GM19043 (cell line): ENCODE results near the gene SLMAP.
"Not testable (repeated sequence)": the region's sequence is repeated elsewhere in the genome, so short reads cannot be mapped to it uniquely, and the experiment has no call there.

Experiments used
- ATAC-seq: cut with Tn5 transposase; IDR thresholded peaks from one replicate; pipeline ENCODE4 v1.9.1; 2021; ENCODE audit warnings: low read depth; ENCODE audit not compliant: unreplicated experiment

SLMAP gene

DNA sequence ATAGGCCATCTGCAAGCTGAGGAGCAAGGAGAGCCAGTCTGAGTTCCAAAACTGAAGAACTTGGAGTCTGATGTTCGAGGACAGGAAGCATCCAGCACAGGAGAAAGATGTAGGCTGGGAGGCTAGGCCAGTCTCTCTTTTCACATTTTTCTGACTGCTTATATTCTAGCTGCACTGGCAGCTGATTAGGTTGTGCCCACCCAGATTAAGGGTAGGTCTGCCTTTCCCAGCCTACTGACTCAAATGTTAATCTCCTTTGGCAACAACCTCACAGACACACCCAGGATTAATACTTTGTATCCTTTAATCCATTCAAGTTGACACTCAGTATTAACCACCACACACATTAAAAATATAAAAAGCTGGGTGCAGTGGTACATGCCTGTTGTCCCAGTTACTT is 113.0 kb downstream of the SLMAP start:
- not testable (repeated sequence) for ATAC-seq

DNA sequence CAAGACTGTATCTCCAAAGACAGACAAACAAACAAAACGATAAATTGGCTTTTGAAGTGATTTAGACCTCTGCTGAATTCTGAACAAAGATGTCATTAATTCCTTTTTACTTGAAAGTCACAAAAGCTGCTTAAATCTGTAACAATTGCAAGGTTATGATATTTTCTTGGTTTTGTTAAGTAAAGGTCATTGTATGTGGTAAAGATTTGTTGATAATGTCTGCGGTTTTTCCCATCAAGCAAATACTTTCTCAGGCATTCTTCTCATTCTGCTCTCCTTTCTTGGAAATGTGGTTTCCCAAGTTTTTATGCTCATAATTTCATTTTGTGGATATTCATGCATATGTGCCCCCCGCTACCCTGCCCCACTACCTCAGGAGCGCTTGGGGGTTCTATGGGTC is 116.5 kb downstream of the SLMAP start:
- no peak for ATAC-seq

DNA sequence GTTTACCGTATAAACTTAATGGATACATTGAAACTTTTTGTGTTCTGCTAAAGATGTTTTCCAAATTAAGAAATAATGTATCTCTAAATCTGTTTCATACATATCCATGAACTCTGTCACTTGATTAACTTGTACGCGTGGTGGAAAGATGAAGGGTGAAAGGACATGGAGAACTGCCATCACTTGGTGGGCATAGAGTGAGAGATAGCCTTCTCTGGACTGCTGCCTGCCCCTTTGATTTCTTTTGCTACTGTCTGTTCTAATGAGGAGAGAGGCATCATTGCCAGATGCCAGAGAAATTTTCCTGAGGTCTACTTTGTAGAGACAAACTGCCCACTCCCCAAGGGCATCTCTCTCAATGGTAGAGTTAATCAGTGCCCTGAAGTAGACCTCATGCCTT is 120.5 kb downstream of the SLMAP start:
- no peak for ATAC-seq

DNA sequence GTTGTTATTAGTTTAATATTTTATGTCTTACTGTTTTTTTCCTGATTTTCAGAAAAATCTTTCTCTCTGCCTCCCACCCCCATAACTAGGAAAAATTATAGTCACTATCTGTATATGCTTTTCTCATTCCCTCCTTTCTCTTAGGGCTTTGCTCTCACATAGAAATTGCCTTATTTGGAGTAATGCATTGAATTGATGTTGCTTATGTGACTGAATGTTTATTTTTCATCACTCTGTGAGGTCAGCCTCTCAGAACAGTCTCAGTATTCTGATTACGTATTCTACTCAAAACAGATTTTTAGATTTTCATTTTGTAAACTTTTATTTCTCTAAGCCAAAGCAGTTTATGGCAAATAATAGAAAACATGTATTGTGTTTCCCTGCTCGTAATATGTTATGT is 121.0 kb downstream of the SLMAP start:
- no peak for ATAC-seq

DNA sequence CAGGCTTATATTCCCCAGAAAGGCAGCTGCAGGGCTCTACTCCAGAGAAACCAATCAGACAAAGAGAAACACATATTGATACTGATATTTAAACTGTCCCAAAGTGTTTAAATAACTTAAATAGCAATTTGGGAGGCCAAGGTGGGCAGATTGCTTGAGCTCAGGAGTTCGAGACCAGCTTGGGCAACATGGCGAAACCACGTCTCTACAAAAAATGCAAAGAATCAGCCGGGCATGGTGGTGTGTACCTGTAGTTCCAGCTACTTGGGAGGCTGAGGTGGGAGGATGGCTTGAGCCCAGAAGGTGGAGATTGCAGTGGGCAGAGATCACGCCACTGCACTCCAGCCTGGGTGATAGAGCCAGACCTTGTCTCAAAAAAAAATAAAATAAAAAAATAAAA is 128.3 kb downstream of the SLMAP start:
- ATAC-seq: not testable (repeated sequence)

DNA sequence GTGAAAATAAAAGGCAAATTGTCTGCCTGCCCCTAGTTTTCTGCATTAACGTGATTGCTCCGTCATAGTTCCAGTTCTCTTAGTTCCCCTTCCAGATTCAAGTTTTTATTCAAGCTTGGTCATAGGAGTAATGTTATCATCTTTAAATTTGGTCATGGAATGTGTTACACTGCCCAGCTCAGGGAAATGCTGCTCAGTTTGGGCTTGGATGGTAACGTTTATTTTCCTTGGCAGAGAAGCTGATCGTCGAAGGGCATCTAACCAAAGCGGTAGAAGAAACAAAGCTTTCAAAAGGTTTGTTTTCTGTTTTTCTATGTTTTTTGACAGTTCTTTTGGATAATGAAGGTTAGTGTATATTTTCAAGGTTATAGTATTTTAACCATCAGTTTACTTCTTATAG is 133.7 kb downstream of the SLMAP start:
- no peak for ATAC-seq

DNA sequence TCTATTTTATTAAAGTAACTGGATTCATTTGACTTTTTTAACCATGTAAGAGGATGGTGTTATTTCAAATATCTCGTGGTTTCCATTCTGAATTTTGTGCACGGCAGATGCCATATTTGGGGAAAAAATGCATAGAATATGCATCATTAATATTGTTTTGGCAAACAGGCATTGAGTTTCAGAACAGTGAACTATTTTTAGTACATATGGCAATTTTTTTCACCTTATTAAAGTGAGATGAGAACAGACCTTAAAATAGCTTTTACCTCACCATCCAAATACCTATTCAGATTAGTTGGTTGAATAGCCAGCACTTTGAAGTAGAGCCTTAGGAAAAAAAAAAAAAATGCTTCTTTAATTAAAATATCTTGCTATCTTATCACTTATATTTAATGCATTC is 134.8 kb downstream of the SLMAP start:
- no peak for ATAC-seq

DNA sequence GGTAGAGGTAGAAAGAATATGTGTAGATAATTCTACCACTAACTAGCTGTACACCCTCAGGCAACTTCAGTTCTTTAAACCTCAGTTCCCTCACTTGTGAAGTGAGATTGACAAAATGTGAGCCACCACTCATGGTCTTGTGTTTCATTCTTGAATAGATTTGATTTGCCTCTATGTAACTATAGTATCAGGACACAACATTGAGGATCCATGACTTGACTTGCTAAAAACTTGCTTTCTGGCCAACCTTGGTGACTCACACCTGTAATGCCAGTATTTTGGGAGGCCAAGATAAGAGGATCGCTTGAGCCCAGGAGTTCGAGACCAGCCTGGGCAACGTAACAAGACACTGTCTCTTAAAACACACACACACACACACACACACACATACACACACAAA is 136.3 kb downstream of the SLMAP start:
- no peak for ATAC-seq

DNA sequence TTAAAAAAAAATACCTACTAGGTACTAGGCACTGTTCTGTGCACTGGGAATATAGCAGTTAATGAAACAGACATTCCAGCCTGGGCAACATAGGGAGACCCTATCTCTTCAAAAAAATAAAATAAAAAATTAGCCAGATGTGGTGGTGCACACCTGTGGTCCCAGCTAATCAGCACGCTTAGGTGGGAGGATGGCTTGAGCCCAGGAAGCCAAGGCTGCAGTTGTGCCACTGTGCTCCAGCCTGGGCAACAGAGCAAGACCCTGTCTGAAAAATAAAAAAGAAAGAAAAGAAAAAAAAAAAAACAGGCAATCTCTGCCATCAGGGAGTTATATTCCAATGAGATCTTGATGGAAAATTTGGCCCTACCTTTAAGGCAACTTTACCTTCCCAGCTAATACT is 137.0 kb downstream of the SLMAP start:
- no peak for ATAC-seq

DNA sequence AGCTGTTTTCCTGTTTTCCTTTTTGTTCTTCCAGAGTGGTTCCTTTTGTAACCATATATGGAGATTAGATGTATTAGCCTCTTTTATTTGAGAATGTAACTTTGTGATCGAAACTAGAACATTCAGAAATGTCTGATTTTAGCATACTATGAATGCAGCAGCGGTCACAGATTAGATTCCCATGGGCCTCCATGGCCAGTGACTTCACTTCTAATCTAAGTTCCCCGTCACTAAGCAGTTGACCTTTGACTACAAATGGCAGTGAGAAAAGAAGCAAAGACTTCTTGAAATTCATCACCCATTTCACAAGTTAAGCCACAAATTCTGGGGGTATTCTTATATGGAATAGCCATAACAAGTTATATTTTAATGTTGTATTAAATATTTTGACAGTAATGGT is 137.6 kb downstream of the SLMAP start:
- no peak for ATAC-seq

DNA sequence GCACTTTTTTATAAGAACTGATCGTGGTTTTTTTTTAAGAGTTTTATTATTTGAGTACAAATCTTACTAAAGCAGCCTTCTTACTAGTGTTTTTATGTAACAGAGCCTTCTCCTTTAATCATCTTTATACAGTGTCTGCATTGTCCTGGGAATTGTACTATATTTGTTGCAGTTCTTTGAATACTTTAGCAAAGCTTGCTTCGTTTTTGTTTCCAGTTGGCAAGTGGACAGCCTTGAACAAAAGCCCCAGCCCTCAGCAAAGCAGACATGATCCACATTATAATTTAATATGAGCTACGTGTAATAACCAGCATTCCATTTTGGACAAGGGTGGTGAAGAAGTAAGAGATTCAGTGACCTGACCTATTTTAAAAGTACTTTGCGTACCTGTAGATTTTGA is 139.9 kb downstream of the SLMAP start:
- no peak for ATAC-seq

DNA sequence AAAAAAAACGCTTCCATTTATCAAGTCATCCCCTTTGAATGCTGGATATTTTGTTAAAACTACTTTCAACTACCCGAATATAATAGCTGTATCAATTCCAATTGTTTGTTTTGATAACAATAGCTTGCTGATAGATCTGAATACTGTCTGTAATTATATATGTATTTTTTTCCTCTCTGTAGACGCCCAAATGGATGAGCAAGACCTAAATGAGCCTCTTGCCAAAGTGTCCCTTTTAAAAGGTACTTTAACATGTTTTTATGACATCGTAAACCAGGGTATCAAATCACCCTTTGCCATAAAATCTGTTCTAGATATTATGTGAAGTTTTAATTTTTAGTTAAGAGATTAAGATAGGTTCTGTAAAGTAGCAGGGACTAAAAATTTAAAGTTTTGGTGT is 140.6 kb downstream of the SLMAP start:
- no peak for ATAC-seq

DNA sequence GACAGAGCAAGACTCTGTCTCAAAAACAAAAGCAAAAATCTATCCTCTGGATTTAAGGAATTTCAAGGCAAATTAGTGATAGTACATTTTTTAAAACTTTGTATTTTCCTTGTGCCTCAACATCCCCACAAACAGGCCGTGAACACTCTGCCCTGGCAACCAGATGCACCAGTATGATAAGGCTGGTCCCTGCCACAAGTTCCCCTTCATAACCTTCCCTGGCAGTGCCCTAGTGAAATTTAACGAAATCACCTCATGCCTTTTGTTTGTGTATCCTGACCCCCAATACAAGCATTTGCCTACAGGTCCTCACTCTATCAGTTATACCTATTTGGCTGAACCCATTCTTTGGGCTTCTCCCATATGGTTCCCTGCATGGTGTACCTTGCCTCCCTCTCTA is 144.7 kb downstream of the SLMAP start:
- no peak for ATAC-seq

DNA sequence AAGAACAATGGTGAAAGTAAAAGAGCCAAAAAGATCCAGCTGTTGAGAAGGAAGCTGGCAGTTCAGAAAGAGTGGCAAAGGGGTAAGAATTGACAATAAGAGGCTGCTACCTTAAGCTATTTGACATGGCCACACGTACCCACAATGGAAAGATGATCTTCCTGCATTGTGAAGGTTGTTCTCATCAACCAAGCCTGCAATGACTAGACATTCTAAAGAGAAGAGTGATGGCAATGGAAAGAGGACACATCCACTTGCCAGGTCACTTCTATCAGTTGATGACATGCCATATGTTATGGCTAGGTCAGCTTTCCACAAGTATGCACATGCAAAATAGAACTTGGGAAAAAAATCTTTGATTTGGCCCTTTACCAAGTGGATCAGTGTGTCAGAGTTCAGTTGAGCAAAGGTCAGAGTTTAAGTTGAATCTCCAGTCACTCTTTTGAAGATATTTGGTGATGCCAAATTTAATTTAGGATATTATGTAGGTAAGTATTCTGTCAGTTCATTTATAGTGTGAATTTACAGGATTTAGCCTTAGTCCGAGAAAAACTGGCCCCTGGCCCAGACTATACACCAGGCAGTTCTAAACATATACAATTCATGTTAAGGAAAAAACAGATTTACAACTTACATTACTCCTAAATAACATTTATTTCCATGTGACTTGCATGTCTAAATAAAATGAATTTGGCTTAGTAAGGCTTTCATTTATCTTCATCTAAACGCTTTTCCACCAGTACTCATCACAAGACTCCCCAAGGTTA is 147.2 kb downstream of the SLMAP start:
- ATAC-seq: no peak

DNA sequence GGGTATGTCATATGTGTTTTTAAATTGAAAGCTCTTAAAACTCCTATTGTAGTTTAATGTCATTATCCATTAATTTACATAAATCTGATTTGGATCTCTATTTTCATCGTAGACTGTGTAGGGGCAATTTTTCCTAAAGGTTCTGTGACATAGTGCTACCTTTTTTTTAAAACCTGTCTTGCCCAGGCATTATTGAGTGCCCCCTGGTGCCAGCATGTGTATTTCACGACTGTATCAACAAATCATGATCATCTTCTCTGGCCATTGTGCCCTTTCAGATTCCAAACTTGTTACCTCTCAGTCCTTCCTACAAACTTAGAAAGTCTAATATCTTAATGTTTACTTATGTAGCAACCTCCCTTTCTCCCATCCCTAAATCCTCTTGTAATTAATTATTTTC is 154.9 kb downstream of the SLMAP start:
- ATAC-seq: no peak

DNA sequence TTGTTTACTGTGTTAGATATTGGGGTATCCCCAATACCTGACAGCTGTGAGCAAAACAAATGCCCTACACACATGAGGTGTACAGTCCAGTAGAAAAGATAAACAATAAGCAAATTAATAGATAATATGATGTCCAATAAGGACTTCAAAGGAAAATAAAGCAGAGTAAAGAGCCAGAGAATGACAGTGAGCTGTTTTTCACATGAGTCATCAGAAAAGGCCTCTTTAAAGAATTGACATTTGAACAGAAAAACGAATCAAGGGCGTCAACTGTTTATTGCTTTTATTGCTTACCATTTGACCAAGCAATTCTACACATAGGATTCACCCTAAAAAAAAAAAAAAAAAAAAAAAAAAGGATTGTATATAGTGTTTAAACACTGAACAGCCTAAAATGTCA is 155.5 kb downstream of the SLMAP start:
- ATAC-seq: no peak

DNA sequence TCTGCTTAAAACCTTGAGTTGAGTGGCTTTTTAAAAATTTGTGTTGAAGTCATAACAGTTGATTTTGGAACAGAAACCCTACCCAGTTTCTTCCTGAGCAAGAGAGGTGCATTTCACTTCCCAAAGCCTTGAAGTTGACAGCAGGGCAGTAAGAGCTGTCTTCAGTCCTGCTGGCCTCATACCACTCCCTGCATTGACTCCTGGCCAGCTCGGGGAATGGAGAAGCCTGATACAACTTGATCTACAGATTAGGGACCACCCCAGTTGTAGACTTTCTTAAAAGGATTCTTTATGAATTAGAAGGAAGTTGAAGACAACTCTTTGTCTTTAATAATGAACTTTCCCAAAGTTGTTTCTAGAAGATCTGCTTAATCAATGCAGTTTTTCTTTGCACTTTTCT is 161.5 kb downstream of the SLMAP start:
- ATAC-seq: no peak

DNA sequence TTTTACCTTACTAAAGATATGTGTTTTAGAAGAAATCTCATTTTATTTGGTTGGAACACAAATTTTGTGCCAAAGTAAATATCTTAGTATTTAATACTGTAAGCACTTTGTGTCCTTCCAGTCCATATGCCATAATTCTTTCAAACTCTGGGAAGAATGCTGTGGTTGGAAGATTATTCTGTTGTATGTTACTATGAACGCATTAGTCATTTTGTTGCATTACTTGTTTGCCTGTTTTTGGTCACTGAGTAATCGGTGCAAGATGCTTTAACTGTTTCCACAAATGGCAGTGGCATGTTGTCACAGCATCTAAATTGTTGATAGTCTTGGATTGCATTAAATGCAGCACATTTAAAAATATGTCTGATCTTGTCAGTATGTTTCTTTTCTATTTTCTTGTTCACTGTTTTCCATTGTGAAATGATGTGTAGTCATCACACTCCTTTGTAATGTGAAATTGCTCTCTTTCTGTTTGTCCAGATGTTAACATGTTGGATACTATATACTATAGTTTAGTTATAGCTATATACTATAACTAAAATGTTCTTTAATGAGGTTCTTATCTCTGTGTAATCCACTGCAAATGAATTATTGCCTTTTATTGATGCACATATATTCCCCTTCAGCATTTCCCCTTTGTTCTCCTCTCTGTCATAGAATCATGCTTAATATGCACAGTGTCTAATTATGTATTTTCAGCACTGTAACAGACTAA is 162.2 kb downstream of the SLMAP start:
- no peak for ATAC-seq

DNA sequence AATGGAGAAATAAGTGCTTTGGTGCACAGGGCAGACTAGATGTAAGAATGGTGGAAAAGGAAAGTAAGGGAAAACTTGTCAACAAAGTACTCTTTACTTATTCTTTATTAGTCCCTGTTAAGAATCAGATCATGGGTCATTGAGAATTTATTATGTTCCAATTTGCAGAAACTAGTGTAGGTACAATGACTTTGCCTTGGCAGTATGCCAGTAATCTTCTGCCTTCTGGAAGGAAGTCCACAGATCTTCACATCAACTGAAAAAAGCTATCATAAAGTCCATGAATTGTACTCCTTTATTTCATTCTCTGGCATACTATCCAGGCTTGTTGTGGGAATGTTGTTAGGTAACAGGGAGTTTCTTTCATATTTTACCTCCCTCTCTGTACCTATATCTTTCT is 163.9 kb downstream of the SLMAP start:
- ATAC-seq: no peak

DNA sequence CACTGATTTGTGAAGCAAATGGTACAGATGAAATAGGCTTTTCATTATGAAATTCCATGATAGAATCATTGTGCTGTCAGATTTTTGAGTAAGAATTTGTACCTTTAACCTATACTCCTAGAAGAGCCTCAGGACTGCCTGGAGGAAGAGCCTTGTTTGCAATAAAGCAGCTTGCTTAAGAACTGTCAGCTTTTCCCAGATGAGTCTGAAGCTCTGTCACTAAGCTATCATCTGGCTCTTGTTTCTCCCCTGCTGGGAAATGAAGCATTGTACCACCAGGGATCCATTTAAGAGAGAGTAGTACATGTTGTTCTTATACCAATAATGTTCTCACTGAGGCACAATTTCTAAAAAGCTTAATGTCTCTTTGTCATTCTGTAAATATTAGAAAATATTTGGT is 167.0 kb downstream of the SLMAP start:
- ATAC-seq: no peak

DNA sequence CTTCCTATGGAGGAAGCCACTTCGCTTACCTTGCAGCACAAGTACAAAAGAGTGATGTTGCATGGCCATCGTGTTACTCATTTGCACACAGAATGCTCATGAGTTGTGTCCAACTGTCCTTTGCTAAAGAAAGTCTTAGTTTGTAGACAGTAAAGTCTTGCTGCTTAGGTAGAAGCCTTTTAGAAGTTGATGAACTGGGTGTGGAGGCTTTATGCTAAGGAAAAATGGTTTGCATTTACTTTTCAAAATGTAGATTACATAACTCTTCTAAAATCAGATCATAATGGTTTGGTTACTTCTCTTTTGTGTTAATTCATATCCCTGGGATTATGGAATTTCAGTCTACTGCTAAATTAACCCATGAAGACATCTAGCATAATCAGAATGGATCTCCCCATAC is 167.6 kb downstream of the SLMAP start:
- no peak for ATAC-seq

DNA sequence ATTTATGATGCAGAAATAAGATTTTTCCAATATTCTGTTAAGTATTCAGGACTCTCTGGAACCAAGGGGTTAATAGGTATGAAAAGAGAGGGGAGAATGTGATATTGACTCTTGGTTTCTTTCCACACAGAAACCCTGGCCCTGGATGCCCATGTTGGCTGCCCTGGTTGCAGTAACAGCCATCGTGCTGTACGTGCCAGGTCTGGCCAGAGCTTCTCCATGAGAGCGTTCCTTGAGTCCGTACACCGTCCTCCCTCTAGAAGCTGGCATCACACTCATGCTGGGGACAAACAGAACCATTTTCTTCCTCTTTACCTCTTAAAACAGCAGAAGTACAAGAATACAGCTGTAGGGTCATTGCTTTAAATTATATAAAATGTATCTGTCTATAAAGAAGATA is 171.1 kb downstream of the SLMAP start:
- ATAC-seq: no peak
